GM12891 (cell line): Measurements from ENCODE around the gene SLC43A1.

Experiments
- POLR2A ChIP-seq: IDR thresholded peaks from 2 replicates; pipeline ENCODE4 v1.6.1; 2011; ENCODE audit warnings: low read depth, low read length, control low read depth
- POLR2AphosphoS5 ChIP-seq: IDR thresholded peaks from 2 replicates; pipeline ENCODE4 v1.6.1; 2011; ENCODE audit warnings: low read depth, low read length, control low read depth
- POU2F2 ChIP-seq: IDR thresholded peaks from 2 replicates; pipeline ENCODE4 v1.6.1; 2011; ENCODE audit warnings: low read depth, mild to moderate bottlenecking, control low read depth, low read length, moderate library complexity
- SPI1 ChIP-seq: IDR thresholded peaks from 2 replicates; pipeline ENCODE4 v1.6.1; 2011; ENCODE audit warnings: low read depth, low read length, control low read depth
- TAF1 ChIP-seq: IDR thresholded peaks from 2 replicates; pipeline ENCODE4 v1.6.1; 2011; ENCODE audit warnings: low read depth, low read length, control low read depth

GRCh38 chr11:57457643-57458023 is 57.9 kb downstream of the SLC43A1 start:
- TF ChIP-seq POLR2AphosphoS5 (no peak), POLR2A (no peak), TAF1 (no peak), POU2F2 (no peak), SPI1 (no peak)
